ENCODE measurements around the gene VILL. TPM values are rescaled to one million over a fixed set of nuclear protein-coding genes. Genes with fewer than 3 reads are reported as not detected.

VILL gene
- total and polyA plus RNA-seq, 4 donors = 0.88 to 3.5 (median 1.6) TPM

DNA sequence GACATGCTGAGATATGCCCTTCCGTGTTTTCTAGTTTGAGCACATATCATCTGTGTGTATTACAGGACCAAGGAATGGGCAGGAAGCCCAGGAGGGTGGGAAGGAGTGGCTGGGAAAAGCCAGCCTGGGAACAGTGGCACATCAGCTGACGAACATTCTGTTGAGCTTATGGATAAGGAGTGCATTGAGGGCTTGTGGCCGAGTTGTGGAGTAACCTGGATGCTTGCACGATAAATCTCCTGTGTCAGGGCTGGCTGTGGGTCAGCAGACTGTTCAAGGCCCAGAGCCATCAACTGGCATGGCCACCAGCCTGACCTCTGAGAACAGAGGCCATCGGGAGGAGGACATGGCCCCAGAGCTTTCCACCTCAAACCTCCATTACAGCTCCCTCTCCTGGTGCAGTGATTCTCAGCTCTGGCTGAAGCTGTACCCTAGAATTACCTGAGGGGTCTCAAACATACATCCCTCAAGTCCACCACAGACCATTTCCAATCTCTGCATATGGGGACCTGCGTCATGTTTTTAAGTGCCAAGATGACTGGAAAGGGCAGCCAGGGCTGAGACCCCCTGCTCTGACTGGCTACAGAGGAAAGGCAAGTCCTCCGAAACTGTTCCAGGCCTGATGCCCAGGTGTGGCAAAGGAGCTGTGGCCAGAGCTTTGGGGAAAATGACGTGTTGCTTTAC lies 4.8 kb upstream of the VILL start:
- TF ChIP-seq SP1 (IDR thresholded peaks at IDR 0.05) = no peak
- TF ChIP-seq, protein P1, sequence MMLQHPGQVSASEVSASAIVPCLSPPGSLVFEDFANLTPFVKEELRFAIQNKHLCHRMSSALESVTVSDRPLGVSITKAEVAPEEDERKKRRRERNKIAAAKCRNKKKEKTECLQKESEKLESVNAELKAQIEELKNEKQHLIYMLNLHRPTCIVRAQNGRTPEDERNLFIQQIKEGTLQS (IDR thresholded peaks at IDR 0.05) = no peak
- TF ChIP-seq, protein P2, sequence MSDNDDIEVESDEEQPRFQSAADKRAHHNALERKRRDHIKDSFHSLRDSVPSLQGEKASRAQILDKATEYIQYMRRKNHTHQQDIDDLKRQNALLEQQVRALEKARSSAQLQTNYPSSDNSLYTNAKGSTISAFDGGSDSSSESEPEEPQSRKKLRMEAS (IDR thresholded peaks at IDR 0.05) = no peak
- no peak for TF ChIP-seq HNF4A (conservative IDR thresholded peaks at IDR 0.05)
- TF ChIP-seq, protein P3, sequence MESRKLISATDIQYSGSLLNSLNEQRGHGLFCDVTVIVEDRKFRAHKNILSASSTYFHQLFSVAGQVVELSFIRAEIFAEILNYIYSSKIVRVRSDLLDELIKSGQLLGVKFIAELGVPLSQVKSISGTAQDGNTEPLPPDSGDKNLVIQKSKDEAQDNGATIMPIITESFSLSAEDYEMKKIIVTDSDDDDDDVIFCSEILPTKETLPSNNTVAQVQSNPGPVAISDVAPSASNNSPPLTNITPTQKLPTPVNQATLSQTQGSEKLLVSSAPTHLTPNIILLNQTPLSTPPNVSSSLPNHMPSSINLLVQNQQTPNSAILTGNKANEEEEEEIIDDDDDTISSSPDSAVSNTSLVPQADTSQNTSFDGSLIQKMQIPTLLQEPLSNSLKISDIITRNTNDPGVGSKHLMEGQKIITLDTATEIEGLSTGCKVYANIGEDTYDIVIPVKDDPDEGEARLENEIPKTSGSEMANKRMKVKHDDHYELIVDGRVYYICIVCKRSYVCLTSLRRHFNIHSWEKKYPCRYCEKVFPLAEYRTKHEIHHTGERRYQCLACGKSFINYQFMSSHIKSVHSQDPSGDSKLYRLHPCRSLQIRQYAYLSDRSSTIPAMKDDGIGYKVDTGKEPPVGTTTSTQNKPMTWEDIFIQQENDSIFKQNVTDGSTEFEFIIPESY (IDR thresholded peaks at IDR 0.05) = no peak
- TF ChIP-seq FOXA1 (IDR thresholded peaks at IDR 0.05) = no peak
- TF ChIP-seq HNF4G (IDR thresholded peaks at IDR 0.05) = no peak
- TF ChIP-seq, protein P4, sequence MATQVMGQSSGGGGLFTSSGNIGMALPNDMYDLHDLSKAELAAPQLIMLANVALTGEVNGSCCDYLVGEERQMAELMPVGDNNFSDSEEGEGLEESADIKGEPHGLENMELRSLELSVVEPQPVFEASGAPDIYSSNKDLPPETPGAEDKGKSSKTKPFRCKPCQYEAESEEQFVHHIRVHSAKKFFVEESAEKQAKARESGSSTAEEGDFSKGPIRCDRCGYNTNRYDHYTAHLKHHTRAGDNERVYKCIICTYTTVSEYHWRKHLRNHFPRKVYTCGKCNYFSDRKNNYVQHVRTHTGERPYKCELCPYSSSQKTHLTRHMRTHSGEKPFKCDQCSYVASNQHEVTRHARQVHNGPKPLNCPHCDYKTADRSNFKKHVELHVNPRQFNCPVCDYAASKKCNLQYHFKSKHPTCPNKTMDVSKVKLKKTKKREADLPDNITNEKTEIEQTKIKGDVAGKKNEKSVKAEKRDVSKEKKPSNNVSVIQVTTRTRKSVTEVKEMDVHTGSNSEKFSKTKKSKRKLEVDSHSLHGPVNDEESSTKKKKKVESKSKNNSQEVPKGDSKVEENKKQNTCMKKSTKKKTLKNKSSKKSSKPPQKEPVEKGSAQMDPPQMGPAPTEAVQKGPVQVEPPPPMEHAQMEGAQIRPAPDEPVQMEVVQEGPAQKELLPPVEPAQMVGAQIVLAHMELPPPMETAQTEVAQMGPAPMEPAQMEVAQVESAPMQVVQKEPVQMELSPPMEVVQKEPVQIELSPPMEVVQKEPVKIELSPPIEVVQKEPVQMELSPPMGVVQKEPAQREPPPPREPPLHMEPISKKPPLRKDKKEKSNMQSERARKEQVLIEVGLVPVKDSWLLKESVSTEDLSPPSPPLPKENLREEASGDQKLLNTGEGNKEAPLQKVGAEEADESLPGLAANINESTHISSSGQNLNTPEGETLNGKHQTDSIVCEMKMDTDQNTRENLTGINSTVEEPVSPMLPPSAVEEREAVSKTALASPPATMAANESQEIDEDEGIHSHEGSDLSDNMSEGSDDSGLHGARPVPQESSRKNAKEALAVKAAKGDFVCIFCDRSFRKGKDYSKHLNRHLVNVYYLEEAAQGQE (IDR thresholded peaks at IDR 0.05) = no peak
- TF ChIP-seq NR2F2 (IDR thresholded peaks at IDR 0.05) = no peak
- no peak for TF ChIP-seq JUND (IDR thresholded peaks at IDR 0.05)
- no peak for TF ChIP-seq YY1 (IDR thresholded peaks at IDR 0.05)
- TF ChIP-seq EGR1 (IDR thresholded peaks at IDR 0.05; ENCODE audit: low read depth in 2 of 2) = no peak
- no peak overlapping the region for H3K27ac ChIP-seq (ENCODE audit: low read depth in 1 of 2, low read length in 2 of 2)
- 67% methylated on average over 8 of the region's 8 CpGs for WGBS
- peaks cover 0 to 11% (median 0%) of the 10 kb centered on the region in 4 donors for H3K36me3 ChIP-seq (ENCODE audit: control insufficient read depth in 4 of 4, insufficient read depth in 3 of 4, low read depth in 1 of 4, low read length in 3 of 4)
- no peaks in the 10 kb centered on the region for H3K27me3 ChIP-seq (ENCODE audit: control insufficient read depth in 4 of 4, insufficient read depth in 4 of 4, low read length in 3 of 4)
- no peak for DNase-seq (ENCODE audit: low spot score)
- no peaks in the 10 kb centered on the region for H3K9me3 ChIP-seq (ENCODE audit: control insufficient read depth in 4 of 4, low read length in 3 of 4)
- peaks cover 0 to 12% (median 5%) of the 10 kb centered on the region in 4 donors for H3K4me1 ChIP-seq (ENCODE audit: control insufficient read depth in 4 of 4, insufficient read depth in 4 of 4, low read length in 3 of 4)
- H3K4me3 ChIP-seq (ENCODE audit: low read depth in 1 of 3, low read length in 3 of 3) = no peak overlapping the region
- H3K9ac ChIP-seq (ENCODE audit: low read depth in 1 of 2, low read length in 2 of 2) = no peak overlapping the region

DNA sequence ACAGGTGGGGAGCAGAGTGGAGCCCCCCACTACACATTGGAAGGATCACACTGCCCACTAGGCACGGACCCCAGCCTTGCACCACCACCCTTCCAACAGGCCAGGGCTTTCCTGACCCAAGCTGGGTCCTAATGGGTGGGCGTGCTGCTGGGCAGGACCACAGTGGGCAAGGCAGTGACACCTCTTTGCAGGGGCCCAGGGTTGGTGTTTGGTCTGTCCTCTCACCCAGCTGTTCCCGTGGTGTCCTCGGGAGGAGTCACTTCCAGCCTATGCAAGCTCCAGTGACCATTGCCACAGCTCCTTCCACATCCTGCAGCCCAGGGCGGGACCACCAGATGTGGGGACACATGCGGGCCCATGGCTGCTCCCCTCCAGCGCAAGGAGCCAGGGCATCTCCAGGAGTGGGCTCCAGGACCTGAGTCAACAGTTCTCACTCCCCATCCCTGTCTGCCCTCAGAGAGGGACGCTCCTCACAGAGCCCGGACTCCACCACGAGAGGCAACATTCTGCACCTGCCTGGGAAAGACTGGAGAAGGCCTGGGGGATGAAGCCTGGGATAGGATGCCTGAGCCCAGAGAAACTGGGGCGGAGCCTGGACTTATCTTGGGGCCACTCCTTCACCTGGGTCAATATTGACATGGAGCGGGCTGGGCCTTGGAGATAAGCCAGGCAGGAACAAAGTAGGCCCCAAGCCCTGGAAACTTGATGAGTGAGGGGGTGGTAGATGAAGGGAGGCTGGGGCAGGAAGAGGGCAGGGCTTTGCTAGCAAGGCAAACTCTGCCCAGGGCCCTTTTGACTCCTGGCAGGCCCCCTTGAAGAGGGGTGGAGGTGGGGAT lies 3.9 kb upstream of the VILL start:
- no peak overlapping the region for H3K4me3 ChIP-seq (ENCODE audit: low read depth in 1 of 3, low read length in 3 of 3)
- peaks cover 0 to 8% (median 5%) of the 10 kb centered on the region in 4 donors for H3K4me1 ChIP-seq (ENCODE audit: control insufficient read depth in 4 of 4, insufficient read depth in 4 of 4, low read length in 3 of 4)
- no peaks in the 10 kb centered on the region for H3K9me3 ChIP-seq (ENCODE audit: control insufficient read depth in 4 of 4, low read length in 3 of 4)
- H3K9ac ChIP-seq (ENCODE audit: low read depth in 1 of 2, low read length in 2 of 2) = no peak overlapping the region
- WGBS = 68% methylated on average over 12 of the region's 12 CpGs
- TF ChIP-seq FOXA2 (IDR thresholded peaks at IDR 0.05) = peak; percentile 53
- no peak for TF ChIP-seq JUND (IDR thresholded peaks at IDR 0.05)
- H3K36me3 ChIP-seq (ENCODE audit: control insufficient read depth in 4 of 4, insufficient read depth in 3 of 4, low read depth in 1 of 4, low read length in 3 of 4) = peaks cover 0 to 11% (median 0%) of the 10 kb centered on the region in 4 donors
- DNase-seq (ENCODE audit: low spot score) = no peak
- no peak overlapping the region for H3K27ac ChIP-seq (ENCODE audit: low read depth in 1 of 2, low read length in 2 of 2)
- H3K27me3 ChIP-seq (ENCODE audit: control insufficient read depth in 4 of 4, insufficient read depth in 4 of 4, low read length in 3 of 4) = no peaks in the 10 kb centered on the region

All from liver (tissue), 9 donors.